MM.1S (cell line): ENCODE measurements around the gene TPRA1.

Experiments used
- CTCF ChIP-seq: fragments of 300-600 bp; sonication (generic); IDR thresholded peaks from 2 replicates; pipeline ENCODE4 v1.5.1; 2016; ENCODE audit warnings: antibody characterized with exemption, low read length, mixed read lengths
- EZH2phosphoT487 ChIP-seq: fragments of 300-600 bp; sonication (generic); IDR thresholded peaks from 2 replicates; pipeline ENCODE4 v1.6.1; 2018; ENCODE audit warnings: antibody characterized with exemption, low read length

- TF ChIP-seq CTCF, result no peak
- no peak for TF ChIP-seq EZH2phosphoT487
Measured at GRCh38 chr3:127545216-127545615, 45.3 kb downstream of the TPRA1 start.
